RWPE2 (cell line): ENCODE results near the gene ACKR1.

Experiments
- ATAC-seq: fragments of 200-7000 bp; cut with Tn5 transposase; 3 replicates; pipeline ENCODE4 v1.9.1; 2021; ENCODE audit warnings: low read depth
- DNase-seq: peaks from one replicate; pipeline ENCODE4 v3.0.0-alpha.2; 2020; ENCODE audit warnings: low spot score
- H3K27ac ChIP-seq: fragments of 450-650 bp; 2 replicates; pipeline ENCODE4 v1.5.1; 2017; ENCODE audit warnings: mild to moderate bottlenecking; ENCODE audit not compliant: poor library complexity, severe bottlenecking
- H3K27me3 ChIP-seq: fragments of 250-450 bp; sonication (Bioruptor Pico); 2 replicates; pipeline ENCODE4 v1.5.1; 2021; ENCODE audit warnings: mild to moderate bottlenecking, moderate library complexity; ENCODE audit not compliant: insufficient read depth, poor library complexity, severe bottlenecking
- H3K36me3 ChIP-seq: fragments of 250-450 bp; sonication (Bioruptor Pico); 2 replicates; pipeline ENCODE4 v1.5.1; 2020; ENCODE audit warnings: low read depth, mild to moderate bottlenecking, moderate library complexity
- H3K4me1 ChIP-seq: fragments of 250-450 bp; sonication (Bioruptor Pico); 2 replicates; pipeline ENCODE4 v1.5.1; 2021; ENCODE audit warnings: mild to moderate bottlenecking, moderate library complexity; ENCODE audit not compliant: insufficient read depth, poor library complexity, severe bottlenecking
- H3K4me3 ChIP-seq: fragments of 250-450 bp; sonication (Bioruptor Pico); 2 replicates; pipeline ENCODE4 v1.5.1; 2021; ENCODE audit warnings: mild to moderate bottlenecking, moderate library complexity; ENCODE audit not compliant: severe bottlenecking
- H3K9me3 ChIP-seq: fragments of 250-450 bp; sonication (Bioruptor Pico); 2 replicates; pipeline ENCODE4 v1.5.1; 2021; ENCODE audit warnings: mild to moderate bottlenecking, moderate library complexity; ENCODE audit not compliant: severe bottlenecking
- TF ChIP-seq, protein P1 (sequence below): fragments of 450-650 bp; IDR thresholded peaks from one replicate; pipeline ENCODE4 v1.5.1; 2017; ENCODE audit warnings: mild to moderate bottlenecking, moderate library complexity; ENCODE audit not compliant: poor library complexity, severe bottlenecking

ACKR1 gene

DNA sequence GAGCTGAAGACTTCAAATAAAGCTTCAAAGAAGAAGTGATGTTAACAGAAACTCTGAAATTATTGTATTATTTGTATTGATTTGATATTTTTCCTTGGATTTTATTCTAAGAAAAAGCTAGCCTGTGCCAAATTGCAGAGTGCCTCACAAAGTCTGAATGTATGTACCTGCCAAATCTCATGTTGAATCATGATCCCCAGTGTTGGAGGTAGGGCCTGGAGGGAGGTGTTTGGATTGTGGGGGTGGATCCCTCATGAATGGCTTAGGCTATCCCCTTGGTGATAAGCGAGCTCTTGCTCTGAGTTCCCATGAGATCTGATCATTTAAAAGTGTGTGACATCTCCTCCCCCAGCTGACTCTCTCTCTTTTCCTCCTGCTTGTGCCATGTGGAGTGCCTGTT is 43.6 kb downstream of the ACKR1 start:
- ATAC-seq (no peak), DNase-seq (no peak)
- H3K27me3 ChIP-seq = no peaks in the 10 kb centered on the region
- no peak overlapping the region for H3K4me3 ChIP-seq
- no peak overlapping the region for H3K27ac ChIP-seq
- no peaks in the 10 kb centered on the region for H3K36me3 ChIP-seq
- H3K4me1 ChIP-seq = no peaks in the 10 kb centered on the region
- peaks cover 2% of the 10 kb centered on the region for H3K9me3 ChIP-seq
- TF ChIP-seq, protein P1, sequence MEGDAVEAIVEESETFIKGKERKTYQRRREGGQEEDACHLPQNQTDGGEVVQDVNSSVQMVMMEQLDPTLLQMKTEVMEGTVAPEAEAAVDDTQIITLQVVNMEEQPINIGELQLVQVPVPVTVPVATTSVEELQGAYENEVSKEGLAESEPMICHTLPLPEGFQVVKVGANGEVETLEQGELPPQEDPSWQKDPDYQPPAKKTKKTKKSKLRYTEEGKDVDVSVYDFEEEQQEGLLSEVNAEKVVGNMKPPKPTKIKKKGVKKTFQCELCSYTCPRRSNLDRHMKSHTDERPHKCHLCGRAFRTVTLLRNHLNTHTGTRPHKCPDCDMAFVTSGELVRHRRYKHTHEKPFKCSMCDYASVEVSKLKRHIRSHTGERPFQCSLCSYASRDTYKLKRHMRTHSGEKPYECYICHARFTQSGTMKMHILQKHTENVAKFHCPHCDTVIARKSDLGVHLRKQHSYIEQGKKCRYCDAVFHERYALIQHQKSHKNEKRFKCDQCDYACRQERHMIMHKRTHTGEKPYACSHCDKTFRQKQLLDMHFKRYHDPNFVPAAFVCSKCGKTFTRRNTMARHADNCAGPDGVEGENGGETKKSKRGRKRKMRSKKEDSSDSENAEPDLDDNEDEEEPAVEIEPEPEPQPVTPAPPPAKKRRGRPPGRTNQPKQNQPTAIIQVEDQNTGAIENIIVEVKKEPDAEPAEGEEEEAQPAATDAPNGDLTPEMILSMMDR = no peak

DNA sequence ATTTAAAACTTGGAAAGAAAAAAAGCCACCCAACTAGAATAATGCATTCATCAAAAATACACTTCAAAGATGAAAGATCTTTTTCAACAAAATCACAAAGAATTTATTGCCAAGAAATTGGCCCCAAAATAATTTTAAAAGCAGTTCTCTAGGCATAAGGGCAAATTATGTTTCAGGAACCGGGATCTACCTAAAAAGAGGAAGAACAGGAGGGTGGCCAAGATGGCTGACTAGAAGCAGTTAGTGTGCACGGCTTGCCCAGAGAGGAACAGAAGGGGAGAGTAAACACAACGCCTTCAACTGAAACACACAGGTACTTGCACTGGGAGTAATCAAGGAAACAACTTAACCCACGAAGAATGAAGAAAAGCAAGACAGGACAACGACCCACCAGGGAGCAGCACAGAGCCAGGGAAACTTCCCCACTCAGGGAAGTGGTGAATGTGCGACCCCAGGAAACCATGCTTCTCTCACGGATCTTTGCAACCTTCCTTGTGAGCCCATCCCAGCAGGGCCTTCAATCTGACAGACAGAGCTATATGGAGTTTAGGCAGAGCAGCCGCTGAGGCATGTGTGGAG is 46.1 kb downstream of the ACKR1 start:
- no peak for DNase-seq
- H3K9me3 ChIP-seq = peaks cover 2% of the 10 kb centered on the region
- TF ChIP-seq, protein P1 = no peak
- no peak overlapping the region for H3K27ac ChIP-seq
- H3K4me3 ChIP-seq = no peak overlapping the region
- H3K27me3 ChIP-seq = no peaks in the 10 kb centered on the region
- no peaks in the 10 kb centered on the region for H3K4me1 ChIP-seq
- no peaks in the 10 kb centered on the region for H3K36me3 ChIP-seq
- ATAC-seq = no peak
